Measurements from ENCODE around the gene NCKAP5.

Gene NCKAP5

GRCh38 chr2:132891498-132891897, 676.8 kb downstream of the NCKAP5 start:
- H3K9me3 ChIP-seq: no peaks in the 10 kb centered on the region
- H3K4me1 ChIP-seq (ENCODE audit: control insufficient read depth in 1 of 2, insufficient read depth in 1 of 2, low read depth in 1 of 2, low read length in 1 of 2): no peaks in the 10 kb centered on the region
- no peak overlapping the region for H3K27ac ChIP-seq
- TF ChIP-seq CTCF (IDR thresholded peaks at IDR 0.05): no peak
- H3K36me3 ChIP-seq: no peaks in the 10 kb centered on the region
- H3K27me3 ChIP-seq: no peaks in the 10 kb centered on the region
- no peak overlapping the region for H3K4me3 ChIP-seq (ENCODE audit: low read depth in 1 of 2, low read length in 1 of 2)

- Histone ChIP-seq H3K9me3 (no peaks in the 10 kb centered on the region), H3K36me3 (no peaks in the 10 kb centered on the region), H3K27me3 (no peaks in the 10 kb centered on the region), H3K4me3 (ENCODE audit: low read depth in 1 of 2, low read length in 1 of 2) (no peak overlapping the region), H3K4me1 (ENCODE audit: control insufficient read depth in 1 of 2, insufficient read depth in 1 of 2, low read depth in 1 of 2, low read length in 1 of 2) (no peaks in the 10 kb centered on the region), H3K27ac (no peak overlapping the region)
- TF ChIP-seq CTCF (IDR thresholded peaks at IDR 0.05): no peak
These were observed 681.7 kb downstream of the NCKAP5 start for GRCh38 chr2:132886574-132886973.

GRCh38 chr2:132884705-132885104, 683.6 kb downstream of the NCKAP5 start:
- no peak for TF ChIP-seq CTCF (IDR thresholded peaks at IDR 0.05)
- H3K4me1 ChIP-seq (ENCODE audit: control insufficient read depth in 1 of 2, insufficient read depth in 1 of 2, low read depth in 1 of 2, low read length in 1 of 2): no peaks in the 10 kb centered on the region
- no peaks in the 10 kb centered on the region for H3K27me3 ChIP-seq
- no peaks in the 10 kb centered on the region for H3K36me3 ChIP-seq
- H3K4me3 ChIP-seq (ENCODE audit: low read depth in 1 of 2, low read length in 1 of 2): no peak overlapping the region
- H3K9me3 ChIP-seq: no peaks in the 10 kb centered on the region
- H3K27ac ChIP-seq: no peak overlapping the region

GRCh38 chr2:132884292-132884691, 684.0 kb downstream of the NCKAP5 start:
- Histone ChIP-seq H3K4me3 (ENCODE audit: low read depth in 1 of 2, low read length in 1 of 2) (no peak overlapping the region), H3K36me3 (no peaks in the 10 kb centered on the region), H3K9me3 (no peaks in the 10 kb centered on the region), H3K27ac (no peak overlapping the region), H3K4me1 (ENCODE audit: control insufficient read depth in 1 of 2, insufficient read depth in 1 of 2, low read depth in 1 of 2, low read length in 1 of 2) (no peaks in the 10 kb centered on the region), H3K27me3 (no peaks in the 10 kb centered on the region)
- no peak for TF ChIP-seq CTCF (IDR thresholded peaks at IDR 0.05)

- H3K36me3 ChIP-seq: no peaks in the 10 kb centered on the region
- H3K4me1 ChIP-seq (ENCODE audit: control insufficient read depth in 1 of 2, insufficient read depth in 1 of 2, low read depth in 1 of 2, low read length in 1 of 2): no peaks in the 10 kb centered on the region
- no peak for TF ChIP-seq CTCF (IDR thresholded peaks at IDR 0.05)
- H3K27me3 ChIP-seq: no peaks in the 10 kb centered on the region
- no peak overlapping the region for H3K27ac ChIP-seq
- no peak overlapping the region for H3K4me3 ChIP-seq (ENCODE audit: low read depth in 1 of 2, low read length in 1 of 2)
- no peaks in the 10 kb centered on the region for H3K9me3 ChIP-seq
These were observed 684.8 kb downstream of the NCKAP5 start for GRCh38 chr2:132883430-132883829.

- H3K36me3 ChIP-seq: no peaks in the 10 kb centered on the region
- no peaks in the 10 kb centered on the region for H3K4me1 ChIP-seq (ENCODE audit: control insufficient read depth in 1 of 2, insufficient read depth in 1 of 2, low read depth in 1 of 2, low read length in 1 of 2)
- H3K27me3 ChIP-seq: no peaks in the 10 kb centered on the region
- H3K4me3 ChIP-seq (ENCODE audit: low read depth in 1 of 2, low read length in 1 of 2): no peak overlapping the region
- H3K27ac ChIP-seq: no peak overlapping the region
- no peak for TF ChIP-seq CTCF (IDR thresholded peaks at IDR 0.05)
- no peaks in the 10 kb centered on the region for H3K9me3 ChIP-seq
These were observed 686.7 kb downstream of the NCKAP5 start for GRCh38 chr2:132881546-132881945.
